Fibroblast of skin of back (primary cell): ENCODE measurements around the gene FSTL1. TPM values are rescaled to one million over a fixed set of nuclear protein-coding genes. Genes with fewer than 3 reads are reported as not detected.

ENCODE experiments used
- DNase-seq: peaks from one replicate; pipeline ENCODE4 v3.0.0-alpha.2; 2013
- polyA plus RNA-seq, 2 experiments: library from polyadenylated mRNA; unstranded; fragments of 120-200 nt; gene quantifications; one replicate each; pipeline ENCODE4 v1.2.1, GENCODE V29; 2013; ENCODE audit not compliant: insufficient read length in 2 of 2

FSTL1 gene
- polyA plus RNA-seq (2013, experiment 1 of 2; ENCODE audit: insufficient read length) = 2,190 TPM
- 2,761 TPM for polyA plus RNA-seq (2013, experiment 2 of 2; ENCODE audit: insufficient read length)

- peak; percentile 82 for DNase-seq
Observed at GRCh38 chr3:120450600-120451271, at the start of gene FSTL1. Gene FSTL1, minus strand, starts transcription at chr3:120450992. Its CDS starts 246 bp downstream, at chr3:120450746.

- peak; percentile 99 for DNase-seq
Observed at GRCh38 chr3:120498556-120499346, 48.0 kb upstream of the FSTL1 start.

GRCh38 chr3:120497818-120498217, 47.0 kb upstream of the FSTL1 start:
- peak; percentile 49 for DNase-seq

- DNase-seq = peak; percentile 99
Observed at GRCh38 chr3:120497336-120497735, 46.5 kb upstream of the FSTL1 start.

- peak; percentile 96 for DNase-seq
Observed at GRCh38 chr3:120496278-120497002, 45.6 kb upstream of the FSTL1 start.

GRCh38 chr3:120495809-120496208, 45.0 kb upstream of the FSTL1 start:
- DNase-seq = no peak

- no peak for DNase-seq
Observed at GRCh38 chr3:120492103-120492502, 41.3 kb upstream of the FSTL1 start.

- DNase-seq = no peak
Observed at GRCh38 chr3:120489421-120489820, 38.6 kb upstream of the FSTL1 start.

- DNase-seq = no peak
Observed at GRCh38 chr3:120488296-120488695, 37.5 kb upstream of the FSTL1 start.

- peak; percentile 78 for DNase-seq
Observed at GRCh38 chr3:120487191-120487650, 36.4 kb upstream of the FSTL1 start.

- DNase-seq = no peak
Observed at GRCh38 chr3:120481081-120481480, 30.3 kb upstream of the FSTL1 start.

- DNase-seq = no peak
Observed at GRCh38 chr3:120477781-120478180, 27.0 kb upstream of the FSTL1 start.

- peak; percentile 38 for DNase-seq
Observed at GRCh38 chr3:120475722-120476377, 25.1 kb upstream of the FSTL1 start.

GRCh38 chr3:120473896-120474675, 23.3 kb upstream of the FSTL1 start:
- peak; percentile 90 for DNase-seq

GRCh38 chr3:120473389-120473788, 22.6 kb upstream of the FSTL1 start:
- peak; percentile 67 for DNase-seq

GRCh38 chr3:120472121-120472844, 21.5 kb upstream of the FSTL1 start:
- DNase-seq = peak; percentile 56

- peak; percentile 88 for DNase-seq
Observed at GRCh38 chr3:120471643-120472042, 20.9 kb upstream of the FSTL1 start.

GRCh38 chr3:120470870-120471269, 20.1 kb upstream of the FSTL1 start:
- DNase-seq = no peak

- no peak for DNase-seq
Observed at GRCh38 chr3:120469882-120470301, 19.1 kb upstream of the FSTL1 start.

- DNase-seq = peak; percentile 81
Observed at GRCh38 chr3:120469440-120469839, 18.6 kb upstream of the FSTL1 start.
